HL-60 (cell line): Measurements from ENCODE around the gene NLK.
"Not testable (repeated sequence)": the region's sequence is repeated elsewhere in the genome, so short reads cannot be mapped to it uniquely, and the experiment has no call there.

ENCODE experiments used
- SPI1 ChIP-seq: IDR thresholded peaks from 2 replicates; pipeline ENCODE4 v1.6.1; 2012; ENCODE audit warnings: low read depth, mild to moderate bottlenecking, borderline replicate concordance
- TF ChIP-seq, protein P1 (sequence below): IDR thresholded peaks from one replicate; pipeline ENCODE4 v1.5.1; 2011; ENCODE audit warnings: low read length, control low read depth, inconsistent platforms; ENCODE audit not compliant: insufficient read depth
- TF ChIP-seq, protein P2 (sequence below): IDR thresholded peaks from 2 replicates; pipeline ENCODE4 v1.6.1; 2012; ENCODE audit warnings: low read depth; ENCODE audit not compliant: insufficient replicate concordance

- TF ChIP-seq, protein P1, sequence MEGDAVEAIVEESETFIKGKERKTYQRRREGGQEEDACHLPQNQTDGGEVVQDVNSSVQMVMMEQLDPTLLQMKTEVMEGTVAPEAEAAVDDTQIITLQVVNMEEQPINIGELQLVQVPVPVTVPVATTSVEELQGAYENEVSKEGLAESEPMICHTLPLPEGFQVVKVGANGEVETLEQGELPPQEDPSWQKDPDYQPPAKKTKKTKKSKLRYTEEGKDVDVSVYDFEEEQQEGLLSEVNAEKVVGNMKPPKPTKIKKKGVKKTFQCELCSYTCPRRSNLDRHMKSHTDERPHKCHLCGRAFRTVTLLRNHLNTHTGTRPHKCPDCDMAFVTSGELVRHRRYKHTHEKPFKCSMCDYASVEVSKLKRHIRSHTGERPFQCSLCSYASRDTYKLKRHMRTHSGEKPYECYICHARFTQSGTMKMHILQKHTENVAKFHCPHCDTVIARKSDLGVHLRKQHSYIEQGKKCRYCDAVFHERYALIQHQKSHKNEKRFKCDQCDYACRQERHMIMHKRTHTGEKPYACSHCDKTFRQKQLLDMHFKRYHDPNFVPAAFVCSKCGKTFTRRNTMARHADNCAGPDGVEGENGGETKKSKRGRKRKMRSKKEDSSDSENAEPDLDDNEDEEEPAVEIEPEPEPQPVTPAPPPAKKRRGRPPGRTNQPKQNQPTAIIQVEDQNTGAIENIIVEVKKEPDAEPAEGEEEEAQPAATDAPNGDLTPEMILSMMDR: not testable (repeated sequence)
- TF ChIP-seq SPI1: not testable (repeated sequence)
- TF ChIP-seq, protein P2, sequence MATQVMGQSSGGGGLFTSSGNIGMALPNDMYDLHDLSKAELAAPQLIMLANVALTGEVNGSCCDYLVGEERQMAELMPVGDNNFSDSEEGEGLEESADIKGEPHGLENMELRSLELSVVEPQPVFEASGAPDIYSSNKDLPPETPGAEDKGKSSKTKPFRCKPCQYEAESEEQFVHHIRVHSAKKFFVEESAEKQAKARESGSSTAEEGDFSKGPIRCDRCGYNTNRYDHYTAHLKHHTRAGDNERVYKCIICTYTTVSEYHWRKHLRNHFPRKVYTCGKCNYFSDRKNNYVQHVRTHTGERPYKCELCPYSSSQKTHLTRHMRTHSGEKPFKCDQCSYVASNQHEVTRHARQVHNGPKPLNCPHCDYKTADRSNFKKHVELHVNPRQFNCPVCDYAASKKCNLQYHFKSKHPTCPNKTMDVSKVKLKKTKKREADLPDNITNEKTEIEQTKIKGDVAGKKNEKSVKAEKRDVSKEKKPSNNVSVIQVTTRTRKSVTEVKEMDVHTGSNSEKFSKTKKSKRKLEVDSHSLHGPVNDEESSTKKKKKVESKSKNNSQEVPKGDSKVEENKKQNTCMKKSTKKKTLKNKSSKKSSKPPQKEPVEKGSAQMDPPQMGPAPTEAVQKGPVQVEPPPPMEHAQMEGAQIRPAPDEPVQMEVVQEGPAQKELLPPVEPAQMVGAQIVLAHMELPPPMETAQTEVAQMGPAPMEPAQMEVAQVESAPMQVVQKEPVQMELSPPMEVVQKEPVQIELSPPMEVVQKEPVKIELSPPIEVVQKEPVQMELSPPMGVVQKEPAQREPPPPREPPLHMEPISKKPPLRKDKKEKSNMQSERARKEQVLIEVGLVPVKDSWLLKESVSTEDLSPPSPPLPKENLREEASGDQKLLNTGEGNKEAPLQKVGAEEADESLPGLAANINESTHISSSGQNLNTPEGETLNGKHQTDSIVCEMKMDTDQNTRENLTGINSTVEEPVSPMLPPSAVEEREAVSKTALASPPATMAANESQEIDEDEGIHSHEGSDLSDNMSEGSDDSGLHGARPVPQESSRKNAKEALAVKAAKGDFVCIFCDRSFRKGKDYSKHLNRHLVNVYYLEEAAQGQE: not testable (repeated sequence)
Observed at GRCh38 chr17:28238547-28239270, 196.2 kb downstream of the NLK start.
